IgD-negative memory B cell (primary cell): ENCODE measurements around the gene TRAPPC3. TPM values are rescaled to one million over a fixed set of nuclear protein-coding genes. Genes with fewer than 3 reads are reported as not detected.
A peak's percentile ranks its signal among the peaks of the same experiment; 100 is the strongest.

Experiments
- H3K27ac Mint-ChIP-seq, 3 donors: one replicate each; pipeline ENCODE4 v1.8.0; 2020 to 2022; ENCODE audit warnings: mild to moderate bottlenecking in 3 of 3, mixed read lengths in 3 of 3, moderate library complexity in 1 of 3
- H3K27me3 Mint-ChIP-seq: one replicate; pipeline ENCODE4 v1.8.0; 2021; ENCODE audit warnings: mixed read lengths
- H3K36me3 Mint-ChIP-seq: one replicate; pipeline ENCODE4 v1.8.0; 2020; ENCODE audit warnings: mild to moderate bottlenecking, mixed read lengths
- H3K4me1 Mint-ChIP-seq, 3 donors: one replicate each; pipeline ENCODE4 v1.8.0; 2020 to 2022; ENCODE audit warnings: mixed read lengths in 3 of 3, mild to moderate bottlenecking in 1 of 3
- H3K4me3 Mint-ChIP-seq, 4 donors: one replicate each; pipeline ENCODE4 v1.8.0; 2020 to 2022; ENCODE audit warnings: mild to moderate bottlenecking in 4 of 4, mixed read lengths in 4 of 4, moderate library complexity in 3 of 4
- H3K9me3 Mint-ChIP-seq, 3 donors: one replicate each; pipeline ENCODE4 v1.8.0; 2020 to 2021; ENCODE audit warnings: mixed read lengths in 3 of 3, mild to moderate bottlenecking in 1 of 3
- polyA plus RNA-seq: library from polyadenylated mRNA; unstranded; fragments of 300-500 nt; fragmentation: Illumina TruSeq; gene quantifications from one replicate; pipeline ENCODE4 v1.2.3, GENCODE V29; 2021

The TRAPPC3 gene
- polyA plus RNA-seq, 1 donor from 2014 or later, result 101 TPM

GRCh38 chr1:36115931-36116330 is 33.4 kb downstream of the TRAPPC3 start:
- H3K27me3 Mint-ChIP-seq, result no peaks in the 10 kb centered on the region
- no peaks in the 10 kb centered on the region for H3K9me3 Mint-ChIP-seq
- no peak overlapping the region for H3K27ac Mint-ChIP-seq
- H3K36me3 Mint-ChIP-seq, result no peaks in the 10 kb centered on the region
- H3K4me1 Mint-ChIP-seq, result no peaks in the 10 kb centered on the region
- no peak overlapping the region for H3K4me3 Mint-ChIP-seq

DNA sequence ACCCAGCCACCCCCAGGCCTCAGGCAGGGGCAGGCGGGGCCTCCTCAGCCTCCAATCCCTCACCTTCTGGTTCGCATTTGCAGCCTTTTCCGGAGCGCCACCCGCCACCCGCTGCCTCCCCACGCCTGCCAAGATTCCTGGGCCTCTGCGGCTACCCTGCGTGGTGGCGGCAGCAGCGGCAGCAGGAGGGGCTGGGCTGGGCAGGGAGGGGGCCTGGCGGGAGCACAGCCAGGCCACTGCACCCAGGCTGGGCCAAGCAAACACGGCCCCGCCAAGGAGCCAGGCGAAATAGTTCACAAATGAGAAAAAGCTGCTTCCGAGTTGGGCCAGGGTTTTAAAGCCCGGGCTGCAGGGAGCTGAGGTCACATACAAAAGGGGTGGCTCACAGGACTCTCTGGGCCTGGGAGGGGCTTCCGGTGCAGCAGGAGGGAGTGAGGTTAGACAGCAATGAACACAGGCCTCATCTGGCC is 34.1 kb downstream of the TRAPPC3 start:
- Mint-ChIP-seq H3K27me3 (no peaks in the 10 kb centered on the region), H3K36me3 (no peaks in the 10 kb centered on the region), H3K9me3 (no peaks in the 10 kb centered on the region), H3K27ac (no peak overlapping the region), H3K4me3 (no peak overlapping the region), H3K4me1 (no peaks in the 10 kb centered on the region)

DNA sequence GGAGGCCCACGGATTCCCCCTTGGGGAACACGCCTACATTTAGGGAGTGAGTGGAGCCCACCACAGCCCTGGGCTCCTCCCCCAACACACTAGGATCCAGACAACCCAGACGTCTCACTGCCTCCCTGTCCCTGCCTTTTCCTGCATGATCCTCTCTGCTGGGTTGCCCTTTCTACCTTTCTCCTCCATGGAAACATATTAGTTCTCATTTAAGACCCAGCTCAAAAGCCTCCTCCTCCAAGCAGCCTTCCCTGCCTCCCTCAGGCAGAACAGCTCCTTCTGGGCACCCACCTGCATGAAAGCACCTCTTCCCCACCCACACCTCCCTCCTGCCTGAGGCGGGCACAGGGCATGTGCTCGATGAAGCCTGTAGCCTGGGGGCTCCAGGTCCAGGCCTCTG is 34.9 kb downstream of the TRAPPC3 start:
- no peak overlapping the region for H3K4me3 Mint-ChIP-seq
- no peaks in the 10 kb centered on the region for H3K9me3 Mint-ChIP-seq
- H3K36me3 Mint-ChIP-seq, result no peaks in the 10 kb centered on the region
- no peaks in the 10 kb centered on the region for H3K27me3 Mint-ChIP-seq
- no peaks in the 10 kb centered on the region for H3K4me1 Mint-ChIP-seq
- H3K27ac Mint-ChIP-seq, result no peak overlapping the region

- Mint-ChIP-seq H3K4me1 (no peaks in the 10 kb centered on the region), H3K27ac (peak overlapping the region in 1 of 3 donors; percentile 82), H3K9me3 (no peaks in the 10 kb centered on the region), H3K27me3 (no peaks in the 10 kb centered on the region), H3K36me3 (no peaks in the 10 kb centered on the region), H3K4me3 (no peak overlapping the region)
Observed at GRCh38 chr1:36112823-36113222, 36.5 kb downstream of the TRAPPC3 start.

DNA sequence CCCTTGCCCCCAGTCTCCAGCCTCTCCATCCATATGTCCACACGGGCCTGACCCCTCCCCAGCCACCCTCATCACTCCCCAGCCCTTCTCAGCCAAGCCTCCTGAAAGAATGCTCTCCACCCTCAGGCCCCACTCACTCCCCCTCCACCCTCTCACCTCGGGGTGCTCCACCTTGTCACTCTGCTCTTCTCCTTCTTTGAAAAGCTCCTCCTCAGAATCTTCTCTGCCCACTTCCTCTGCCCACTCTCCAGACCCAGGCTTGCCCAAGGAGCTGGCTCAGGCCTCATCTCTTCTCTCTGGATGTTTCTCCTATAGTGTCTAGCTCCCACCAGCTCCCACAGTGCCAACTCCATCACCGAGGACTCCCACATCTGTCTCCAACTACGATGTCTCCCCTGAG is 38.1 kb downstream of the TRAPPC3 start:
- Mint-ChIP-seq H3K4me3 (peak overlapping the region in 1 of 4 donors; percentile 67), H3K9me3 (no peaks in the 10 kb centered on the region), H3K36me3 (no peaks in the 10 kb centered on the region), H3K27ac (peak overlapping the region in 1 of 3 donors; percentile 44), H3K27me3 (no peaks in the 10 kb centered on the region), H3K4me1 (no peaks in the 10 kb centered on the region)

DNA sequence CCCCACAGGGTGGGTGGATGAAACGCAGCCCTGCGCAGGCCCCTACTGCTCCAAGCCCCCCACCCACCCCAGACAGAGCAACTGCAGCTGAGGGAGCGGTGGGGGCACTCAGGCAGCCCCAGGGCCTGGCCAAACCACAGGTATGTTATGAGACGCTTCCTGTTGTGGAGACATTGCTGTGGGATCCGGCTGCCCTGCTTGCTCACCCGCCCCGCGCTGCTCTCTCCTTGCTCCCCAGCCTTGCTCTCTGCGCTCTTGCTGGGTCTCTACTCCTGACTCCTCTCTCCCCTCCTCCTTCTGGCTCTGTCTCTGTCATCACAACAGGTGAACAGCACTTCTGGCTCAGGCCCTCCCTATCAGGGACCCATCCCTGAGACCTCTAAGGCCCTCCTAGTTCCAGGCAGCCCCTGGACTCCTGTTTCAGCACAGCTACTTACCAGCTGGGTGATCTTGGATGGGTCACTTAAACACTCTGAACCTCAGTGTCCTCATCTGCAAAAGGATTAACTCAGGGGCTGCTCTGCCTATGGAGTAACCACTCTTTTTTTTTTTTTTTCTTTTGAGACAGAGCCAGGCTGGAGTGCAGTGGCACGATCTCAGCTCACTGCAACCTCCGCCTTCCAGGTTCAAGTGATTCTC is 40.1 kb downstream of the TRAPPC3 start:
- Mint-ChIP-seq H3K9me3 (no peaks in the 10 kb centered on the region), H3K36me3 (no peaks in the 10 kb centered on the region), H3K27me3 (no peaks in the 10 kb centered on the region), H3K27ac (no peak overlapping the region), H3K4me1 (no peaks in the 10 kb centered on the region), H3K4me3 (no peak overlapping the region)

DNA sequence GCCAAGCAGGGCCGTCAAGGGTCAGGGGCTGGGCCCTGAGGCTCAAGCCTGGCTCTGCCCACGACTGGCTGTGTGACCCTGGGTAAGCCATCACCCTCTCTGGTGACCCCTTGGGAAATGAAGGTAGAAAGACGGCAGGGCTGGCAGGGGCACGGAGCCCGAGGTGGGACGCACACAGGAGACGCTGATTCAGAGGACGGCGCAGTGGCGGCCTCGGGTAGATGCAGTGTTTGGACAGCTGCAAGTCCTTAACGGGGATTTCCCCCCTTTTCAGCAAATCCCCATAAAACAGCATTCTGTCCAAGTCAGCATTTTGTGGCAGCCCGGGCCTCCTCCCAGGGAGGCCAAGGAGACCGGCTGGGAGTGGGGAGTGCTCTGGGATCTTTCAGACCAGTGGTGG is 41.0 kb downstream of the TRAPPC3 start:
- Mint-ChIP-seq H3K4me3 (no peak overlapping the region), H3K27ac (no peak overlapping the region), H3K9me3 (no peaks in the 10 kb centered on the region), H3K4me1 (no peaks in the 10 kb centered on the region), H3K27me3 (no peaks in the 10 kb centered on the region), H3K36me3 (no peaks in the 10 kb centered on the region)

DNA sequence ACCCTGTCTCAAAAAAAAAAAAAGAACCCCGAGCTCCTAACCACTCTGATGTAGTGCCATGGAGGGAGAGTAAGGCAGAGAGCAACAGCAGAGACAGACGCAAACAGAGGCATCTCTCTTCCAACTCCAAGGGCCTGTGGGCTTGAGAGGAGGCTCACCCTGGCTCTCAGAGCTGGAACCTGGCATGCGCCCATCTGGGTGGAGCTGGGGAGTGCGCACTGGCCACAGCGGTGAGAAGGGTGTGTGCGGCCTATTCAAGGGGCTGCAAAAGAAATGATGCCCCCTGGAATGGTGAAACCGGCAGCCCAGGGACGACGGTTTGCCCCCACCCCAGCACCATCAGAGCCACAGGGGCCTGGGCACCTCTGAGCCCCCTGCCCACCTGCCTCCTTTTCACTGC is 41.9 kb downstream of the TRAPPC3 start:
- H3K4me3 Mint-ChIP-seq, result no peak overlapping the region
- peak overlapping the region in 1 of 3 donors; percentile 41 for H3K27ac Mint-ChIP-seq
- no peaks in the 10 kb centered on the region for H3K4me1 Mint-ChIP-seq
- H3K36me3 Mint-ChIP-seq, result no peaks in the 10 kb centered on the region
- H3K27me3 Mint-ChIP-seq, result no peaks in the 10 kb centered on the region
- no peaks in the 10 kb centered on the region for H3K9me3 Mint-ChIP-seq

GRCh38 chr1:36106269-36106668 is 43.0 kb downstream of the TRAPPC3 start:
- no peaks in the 10 kb centered on the region for H3K36me3 Mint-ChIP-seq
- no peaks in the 10 kb centered on the region for H3K9me3 Mint-ChIP-seq
- H3K4me3 Mint-ChIP-seq, result no peak overlapping the region
- H3K4me1 Mint-ChIP-seq, result no peaks in the 10 kb centered on the region
- H3K27ac Mint-ChIP-seq, result no peak overlapping the region
- no peaks in the 10 kb centered on the region for H3K27me3 Mint-ChIP-seq

- Mint-ChIP-seq H3K4me3 (no peak overlapping the region), H3K4me1 (peaks cover 0 to 2% (median 0%) of the 10 kb centered on the region in 3 donors), H3K36me3 (no peaks in the 10 kb centered on the region), H3K27me3 (no peaks in the 10 kb centered on the region), H3K9me3 (no peaks in the 10 kb centered on the region), H3K27ac (no peak overlapping the region)
Observed at GRCh38 chr1:36101546-36101945, 47.7 kb downstream of the TRAPPC3 start.

GRCh38 chr1:36100376-36100775 is 48.9 kb downstream of the TRAPPC3 start:
- H3K4me1 Mint-ChIP-seq, result peaks cover 0 to 2% (median 0%) of the 10 kb centered on the region in 3 donors
- no peaks in the 10 kb centered on the region for H3K9me3 Mint-ChIP-seq
- H3K4me3 Mint-ChIP-seq, result no peak overlapping the region
- peak overlapping the region in 1 of 3 donors; percentile 35 for H3K27ac Mint-ChIP-seq
- H3K27me3 Mint-ChIP-seq, result no peaks in the 10 kb centered on the region
- H3K36me3 Mint-ChIP-seq, result no peaks in the 10 kb centered on the region

- Mint-ChIP-seq H3K4me3 (no peak overlapping the region), H3K27me3 (no peaks in the 10 kb centered on the region), H3K4me1 (peaks cover 0 to 2% (median 0%) of the 10 kb centered on the region in 3 donors), H3K9me3 (no peaks in the 10 kb centered on the region), H3K36me3 (no peaks in the 10 kb centered on the region), H3K27ac (no peak overlapping the region)
Observed at GRCh38 chr1:36099681-36100341, 49.5 kb downstream of the TRAPPC3 start.

- H3K4me1 Mint-ChIP-seq, result peaks cover 0 to 2% (median 0%) of the 10 kb centered on the region in 3 donors
- no peaks in the 10 kb centered on the region for H3K36me3 Mint-ChIP-seq
- H3K9me3 Mint-ChIP-seq, result no peaks in the 10 kb centered on the region
- no peak overlapping the region for H3K4me3 Mint-ChIP-seq
- no peak overlapping the region for H3K27ac Mint-ChIP-seq
- H3K27me3 Mint-ChIP-seq, result no peaks in the 10 kb centered on the region
Observed at GRCh38 chr1:36098650-36099365, 50.5 kb downstream of the TRAPPC3 start.

- Mint-ChIP-seq H3K4me1 (peaks cover 0 to 2% (median 0%) of the 10 kb centered on the region in 3 donors), H3K4me3 (no peak overlapping the region), H3K36me3 (no peaks in the 10 kb centered on the region), H3K27ac (peak overlapping the region in 1 of 3 donors; percentile 80), H3K9me3 (no peaks in the 10 kb centered on the region), H3K27me3 (no peaks in the 10 kb centered on the region)
Observed at GRCh38 chr1:36097693-36098585, 51.3 kb downstream of the TRAPPC3 start.
